MM.1S (cell line): ENCODE measurements around the gene PPP1R14C.
"Not testable (repeated sequence)": the region's sequence is repeated elsewhere in the genome, so short reads cannot be mapped to it uniquely, and the experiment has no call there.

Experiments
- DNase-seq: peaks from one replicate; pipeline ENCODE4 v3.0.0-alpha.2; 2015
- H2AFZ ChIP-seq: fragments of 300-600 bp; sonication (generic); 2 replicates; pipeline ENCODE4 v1.6.0; 2016; ENCODE audit warnings: antibody characterized with exemption, low read length
- H3F3A ChIP-seq: fragments of 300-600 bp; sonication (generic); 2 replicates; pipeline ENCODE4 v1.6.1; 2016; ENCODE audit warnings: mild to moderate bottlenecking, antibody characterized with exemption, low read length, moderate library complexity, mixed read lengths; ENCODE audit not compliant: insufficient read depth
- H3K27ac ChIP-seq: fragments of 300-600 bp; sonication (generic); 2 replicates; pipeline ENCODE4 v1.5.1; 2016; ENCODE audit warnings: mild to moderate bottlenecking, low read length
- H3K27me3 ChIP-seq: fragments of 300-600 bp; sonication (generic); replicated peaks from 2 replicates; pipeline ENCODE4 v1.6.0; 2016; ENCODE audit warnings: low read length; ENCODE audit not compliant: insufficient read depth
- H3K36me3 ChIP-seq: fragments of 300-600 bp; sonication (generic); replicated peaks from 2 replicates; pipeline ENCODE4 v1.6.1; 2016; ENCODE audit warnings: mild to moderate bottlenecking, low read length, mixed read lengths; ENCODE audit not compliant: insufficient read depth
- H3K4me1 ChIP-seq: fragments of 300-600 bp; sonication (generic); 2 replicates; pipeline ENCODE4 v1.6.1; 2016; ENCODE audit warnings: low read length, mixed read lengths
- H3K4me2 ChIP-seq: fragments of 300-600 bp; sonication (generic); 2 replicates; pipeline ENCODE4 v1.6.0; 2016; ENCODE audit warnings: low read depth, low read length
- H3K4me3 ChIP-seq: fragments of 300-600 bp; sonication (generic); 2 replicates; pipeline ENCODE4 v1.5.1; 2016; ENCODE audit warnings: low read length, mixed read lengths
- H3K79me2 ChIP-seq: fragments of 300-600 bp; sonication (generic); 2 replicates; pipeline ENCODE4 v1.6.1; 2016; ENCODE audit warnings: mixed run types, low read length, mixed read lengths
- H3K9ac ChIP-seq: fragments of 300-600 bp; sonication (generic); 2 replicates; pipeline ENCODE4 v1.6.1; 2016; ENCODE audit warnings: low read length, mixed read lengths
- H3K9me2 ChIP-seq: fragments of 300-600 bp; sonication (generic); replicated peaks from 2 replicates; pipeline ENCODE4 v1.6.1; 2016; ENCODE audit warnings: mild to moderate bottlenecking, low read length, mixed read lengths; ENCODE audit not compliant: insufficient read depth
- H3K9me3 ChIP-seq: fragments of 300-600 bp; sonication (generic); replicated peaks from 2 replicates; pipeline ENCODE4 v1.6.1; 2016; ENCODE audit warnings: mild to moderate bottlenecking, low read length, mixed read lengths; ENCODE audit not compliant: insufficient read depth
- H4K20me1 ChIP-seq: fragments of 300-600 bp; sonication (generic); 2 replicates; pipeline ENCODE4 v1.6.1; 2016; ENCODE audit warnings: mild to moderate bottlenecking, low read length, moderate library complexity, mixed read lengths; ENCODE audit not compliant: insufficient read depth
- EZH2 ChIP-seq: fragments of 300-600 bp; sonication (generic); optimal IDR thresholded peaks from 2 replicates; pipeline ENCODE3; 2017; ENCODE audit warnings: low read depth, mild to moderate bottlenecking, antibody characterized with exemption, low read length, mixed read lengths
- EZH2phosphoT487 ChIP-seq: fragments of 300-600 bp; sonication (generic); IDR thresholded peaks from 2 replicates; pipeline ENCODE4 v1.6.1; 2018; ENCODE audit warnings: antibody characterized with exemption, low read length
- TF ChIP-seq, protein P1 (sequence below): fragments of 300-600 bp; sonication (generic); IDR thresholded peaks from 2 replicates; pipeline ENCODE4 v1.5.1; 2016; ENCODE audit warnings: antibody characterized with exemption, low read length, mixed read lengths

PPP1R14C gene

DNA sequence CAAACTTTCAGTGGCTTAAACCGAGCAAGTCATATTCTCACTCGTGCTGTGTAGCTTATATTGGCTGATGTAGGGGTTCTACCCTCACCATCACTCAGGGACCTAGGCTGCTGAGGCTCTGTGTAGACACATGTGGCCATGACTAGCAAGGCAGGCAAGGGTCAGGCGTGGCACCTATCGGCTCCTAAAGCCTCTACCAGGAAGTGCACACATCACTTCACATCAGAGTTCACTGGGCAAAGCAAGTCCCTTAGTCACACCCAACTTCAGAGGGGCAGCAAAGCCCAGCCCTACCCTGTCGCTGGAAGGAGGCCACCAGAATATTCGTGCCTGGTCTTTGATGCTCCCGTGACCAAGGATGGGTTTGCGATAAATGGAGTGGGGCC, 42.9 kb downstream of the PPP1R14C start:
- no peak overlapping the region for H3K27ac ChIP-seq
- no peaks in the 10 kb centered on the region for H3F3A ChIP-seq
- no peak for TF ChIP-seq EZH2
- TF ChIP-seq, protein P1, sequence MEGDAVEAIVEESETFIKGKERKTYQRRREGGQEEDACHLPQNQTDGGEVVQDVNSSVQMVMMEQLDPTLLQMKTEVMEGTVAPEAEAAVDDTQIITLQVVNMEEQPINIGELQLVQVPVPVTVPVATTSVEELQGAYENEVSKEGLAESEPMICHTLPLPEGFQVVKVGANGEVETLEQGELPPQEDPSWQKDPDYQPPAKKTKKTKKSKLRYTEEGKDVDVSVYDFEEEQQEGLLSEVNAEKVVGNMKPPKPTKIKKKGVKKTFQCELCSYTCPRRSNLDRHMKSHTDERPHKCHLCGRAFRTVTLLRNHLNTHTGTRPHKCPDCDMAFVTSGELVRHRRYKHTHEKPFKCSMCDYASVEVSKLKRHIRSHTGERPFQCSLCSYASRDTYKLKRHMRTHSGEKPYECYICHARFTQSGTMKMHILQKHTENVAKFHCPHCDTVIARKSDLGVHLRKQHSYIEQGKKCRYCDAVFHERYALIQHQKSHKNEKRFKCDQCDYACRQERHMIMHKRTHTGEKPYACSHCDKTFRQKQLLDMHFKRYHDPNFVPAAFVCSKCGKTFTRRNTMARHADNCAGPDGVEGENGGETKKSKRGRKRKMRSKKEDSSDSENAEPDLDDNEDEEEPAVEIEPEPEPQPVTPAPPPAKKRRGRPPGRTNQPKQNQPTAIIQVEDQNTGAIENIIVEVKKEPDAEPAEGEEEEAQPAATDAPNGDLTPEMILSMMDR = no peak
- TF ChIP-seq EZH2phosphoT487 = no peak
- H3K9me2 ChIP-seq = no peaks in the 10 kb centered on the region
- no peaks in the 10 kb centered on the region for H3K36me3 ChIP-seq
- H3K4me1 ChIP-seq = no peaks in the 10 kb centered on the region
- no peak for DNase-seq
- no peak overlapping the region for H2AFZ ChIP-seq
- no peaks in the 10 kb centered on the region for H3K27me3 ChIP-seq
- no peaks in the 10 kb centered on the region for H4K20me1 ChIP-seq
- H3K9ac ChIP-seq = no peak overlapping the region
- no peak overlapping the region for H3K4me2 ChIP-seq
- H3K79me2 ChIP-seq = no peaks in the 10 kb centered on the region
- H3K4me3 ChIP-seq = no peak overlapping the region
- no peaks in the 10 kb centered on the region for H3K9me3 ChIP-seq

DNA sequence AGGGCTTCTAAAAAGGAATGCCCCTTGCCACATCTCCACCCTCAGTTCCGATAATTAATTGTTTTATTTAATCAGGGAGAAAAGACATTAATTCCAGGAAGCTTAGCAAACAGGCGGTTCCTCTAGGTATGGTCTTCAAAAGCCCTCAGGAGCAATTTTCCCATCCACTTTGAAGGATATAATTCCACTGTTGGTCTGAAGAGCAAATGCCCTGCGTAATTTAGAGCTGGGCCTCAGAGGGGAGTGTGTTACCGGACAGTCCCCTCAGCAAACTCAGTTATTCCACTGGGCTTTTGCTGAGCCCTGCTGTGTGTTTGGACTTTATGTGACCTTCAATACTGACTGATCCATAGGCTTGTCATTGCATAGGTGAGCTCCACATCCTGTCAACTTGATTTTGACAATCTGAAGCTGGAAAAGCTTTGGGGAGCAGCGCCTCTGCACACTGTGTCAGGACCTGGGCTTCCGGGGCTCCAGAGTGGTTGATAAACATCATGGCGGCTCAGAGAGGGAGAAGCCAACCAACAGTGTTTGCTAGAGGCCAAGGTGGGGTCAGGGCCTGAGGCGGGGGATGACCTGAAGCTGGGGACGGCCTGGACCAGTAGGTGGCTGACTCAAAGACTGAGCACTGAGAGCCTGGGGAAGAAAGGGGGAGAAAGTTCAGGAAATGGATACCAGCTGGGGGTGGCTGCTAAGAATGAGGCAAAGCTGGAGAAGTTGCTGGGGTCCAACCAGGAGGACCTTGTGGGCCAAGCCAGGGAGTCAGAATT, 43.5 kb downstream of the PPP1R14C start:
- H3K79me2 ChIP-seq = no peaks in the 10 kb centered on the region
- no peak overlapping the region for H3K4me3 ChIP-seq
- no peaks in the 10 kb centered on the region for H3K9me3 ChIP-seq
- H3K4me2 ChIP-seq = no peak overlapping the region
- no peak overlapping the region for H3K27ac ChIP-seq
- H3F3A ChIP-seq = no peaks in the 10 kb centered on the region
- no peak overlapping the region for H2AFZ ChIP-seq
- DNase-seq = no peak
- H3K9ac ChIP-seq = no peak overlapping the region
- H3K9me2 ChIP-seq = no peaks in the 10 kb centered on the region
- no peaks in the 10 kb centered on the region for H4K20me1 ChIP-seq
- no peaks in the 10 kb centered on the region for H3K36me3 ChIP-seq
- H3K4me1 ChIP-seq = no peaks in the 10 kb centered on the region
- H3K27me3 ChIP-seq = no peaks in the 10 kb centered on the region
- TF ChIP-seq EZH2 (no peak), EZH2phosphoT487 (no peak)
- TF ChIP-seq, protein P1 = no peak

DNA sequence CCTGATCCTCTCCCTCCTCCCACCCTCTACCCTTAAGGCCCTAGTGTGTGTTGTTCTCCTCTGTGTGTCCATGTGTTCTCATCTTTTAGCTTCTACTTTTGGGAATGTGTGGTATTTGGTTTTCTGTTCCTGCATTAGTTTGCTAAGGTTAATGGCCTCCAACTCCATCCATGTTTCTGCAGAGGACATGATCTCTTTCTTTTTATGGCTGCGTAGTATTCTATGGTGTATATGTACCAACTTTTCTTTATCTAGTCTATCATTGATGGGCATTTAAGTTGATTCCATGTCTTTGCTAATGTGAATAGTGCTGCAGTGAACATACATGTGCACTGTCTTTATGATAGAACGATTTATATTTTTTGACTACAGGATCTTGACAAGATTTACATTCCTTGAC, 44.6 kb downstream of the PPP1R14C start:
- not testable (repeated sequence) for DNase-seq, H2AFZ ChIP-seq, H3K4me3 ChIP-seq, H3K9me2 ChIP-seq, H3K79me2 ChIP-seq, H3K9me3 ChIP-seq, H3K4me2 ChIP-seq, H4K20me1 ChIP-seq, H3K27ac ChIP-seq, H3K36me3 ChIP-seq, H3K27me3 ChIP-seq, H3K4me1 ChIP-seq, H3K9ac ChIP-seq, H3F3A ChIP-seq

DNA sequence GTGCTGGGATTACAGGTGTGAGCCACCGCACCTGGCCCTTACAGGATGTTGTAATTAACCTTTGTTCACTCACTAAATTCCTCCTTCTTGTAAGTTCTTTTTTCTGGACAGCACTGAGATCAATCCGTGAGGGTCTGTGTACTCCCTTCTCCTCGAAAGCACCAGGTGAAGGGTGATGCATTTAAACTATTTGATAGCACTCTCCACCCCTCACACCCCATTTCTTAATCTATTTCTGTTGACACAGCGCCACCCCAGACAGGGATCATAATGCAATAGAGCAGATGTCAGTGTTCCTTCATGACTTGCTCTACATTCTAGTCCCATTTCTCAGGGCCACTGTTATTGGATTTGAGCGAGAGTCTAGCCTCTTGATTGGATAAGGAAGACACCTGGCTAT, 46.3 kb downstream of the PPP1R14C start:
- H3K4me1 ChIP-seq = no peaks in the 10 kb centered on the region
- no peaks in the 10 kb centered on the region for H3K79me2 ChIP-seq
- no peaks in the 10 kb centered on the region for H3K27me3 ChIP-seq
- H3K9ac ChIP-seq = no peak overlapping the region
- H2AFZ ChIP-seq = no peak overlapping the region
- H3K36me3 ChIP-seq = no peaks in the 10 kb centered on the region
- no peaks in the 10 kb centered on the region for H3K9me2 ChIP-seq
- no peaks in the 10 kb centered on the region for H3F3A ChIP-seq
- no peaks in the 10 kb centered on the region for H4K20me1 ChIP-seq
- no peaks in the 10 kb centered on the region for H3K9me3 ChIP-seq
- no peak for DNase-seq
- H3K27ac ChIP-seq = no peak overlapping the region
- no peak overlapping the region for H3K4me2 ChIP-seq
- TF ChIP-seq, protein P1 = no peak
- TF ChIP-seq EZH2 (no peak), EZH2phosphoT487 (no peak)
- H3K4me3 ChIP-seq = no peak overlapping the region
